ENCODE results near the gene RIMKLA. TPM values are rescaled to one million over a fixed set of nuclear protein-coding genes. Genes with fewer than 3 reads are reported as not detected.

The RIMKLA gene
- polyA plus RNA-seq, 3 donors: not detected

GRCh38 chr1:42424201-42424600 lies 43.6 kb downstream of the RIMKLA start:
- Histone ChIP-seq H3K4me1 (ENCODE audit: control insufficient read depth in 1 of 2, insufficient read depth in 2 of 2, low read length in 2 of 2) (no peaks in the 10 kb centered on the region), H3K36me3 (replicated peaks in 1 of 2; ENCODE audit: control insufficient read depth in 1 of 2, insufficient read depth in 2 of 2, low read length in 2 of 2) (no peaks in the 10 kb centered on the region), H3K4me2 (replicated peaks; ENCODE audit: extremely low read depth, low read length, poor library complexity, severe bottlenecking) (no peak overlapping the region), H3K79me2 (ENCODE audit: insufficient read depth, low read length) (no peaks in the 10 kb centered on the region), H2AFZ (ENCODE audit: insufficient read depth, low read depth, low read length, poor library complexity, severe bottlenecking) (no peak overlapping the region), H3K9ac (ENCODE audit: insufficient read depth, low read length, poor library complexity, severe bottlenecking) (no peak overlapping the region), H3K9me3 (replicated peaks in 1 of 2; ENCODE audit: control insufficient read depth in 1 of 2, insufficient read depth in 1 of 2, low read length in 2 of 2) (no peaks in the 10 kb centered on the region), H3K4me3 (replicated peaks in 1 of 3; ENCODE audit: low read depth in 2 of 3, low read length in 3 of 3) (no peak overlapping the region), H4K20me1 (ENCODE audit: insufficient read depth, low read length) (no peaks in the 10 kb centered on the region), H3K27me3 (ENCODE audit: control insufficient read depth in 2 of 2, insufficient read depth in 2 of 2, low read length in 2 of 2) (no peaks in the 10 kb centered on the region), H3K27ac (ENCODE audit: low read depth in 1 of 2, low read length in 2 of 2) (no peak overlapping the region)
- H3K9me3 Mint-ChIP-seq: peaks cover 0 to 4% (median 0%) of the 10 kb centered on the region in 7 donors
- 94% methylated on average over 2 of the region's 4 CpGs for WGBS (ENCODE audit: insufficient coverage)
- H3K36me3 Mint-ChIP-seq: no peaks in the 10 kb centered on the region
- no peak overlapping the region for H3K4me3 Mint-ChIP-seq
- H3K4me1 Mint-ChIP-seq: no peaks in the 10 kb centered on the region
- no peak for DNase-seq
- no peak for TF ChIP-seq CTCF (IDR thresholded peaks at IDR 0.05)
- no peak overlapping the region for H3K27ac Mint-ChIP-seq
- intact Hi-C loops (cut with micrococcal nuclease): no loop called here
- peaks cover 0 to 4% (median 3%) of the 10 kb centered on the region in 3 donors for H3K27me3 Mint-ChIP-seq (ENCODE audit: low read depth in 3 of 3)

- Mint-ChIP-seq H3K4me3 (no peak overlapping the region), H3K9me3 (peaks cover 0 to 1% (median 0%) of the 10 kb centered on the region in 7 donors), H3K27ac (no peak overlapping the region), H3K27me3 (ENCODE audit: low read depth in 3 of 3) (peaks cover 0 to 2% (median 0%) of the 10 kb centered on the region in 3 donors), H3K4me1 (no peaks in the 10 kb centered on the region), H3K36me3 (no peaks in the 10 kb centered on the region)
- Histone ChIP-seq H3K9me3 (replicated peaks in 1 of 2; ENCODE audit: control insufficient read depth in 1 of 2, insufficient read depth in 1 of 2, low read length in 2 of 2) (no peaks in the 10 kb centered on the region), H4K20me1 (ENCODE audit: insufficient read depth, low read length) (no peaks in the 10 kb centered on the region), H3K4me3 (replicated peaks in 1 of 3; ENCODE audit: low read depth in 2 of 3, low read length in 3 of 3) (no peak overlapping the region), H3K36me3 (replicated peaks in 1 of 2; ENCODE audit: control insufficient read depth in 1 of 2, insufficient read depth in 2 of 2, low read length in 2 of 2) (no peaks in the 10 kb centered on the region), H3K79me2 (ENCODE audit: insufficient read depth, low read length) (no peaks in the 10 kb centered on the region), H3K9ac (ENCODE audit: insufficient read depth, low read length, poor library complexity, severe bottlenecking) (no peak overlapping the region), H3K4me1 (ENCODE audit: control insufficient read depth in 1 of 2, insufficient read depth in 2 of 2, low read length in 2 of 2) (no peaks in the 10 kb centered on the region), H3K4me2 (replicated peaks; ENCODE audit: extremely low read depth, low read length, poor library complexity, severe bottlenecking) (no peak overlapping the region), H2AFZ (ENCODE audit: insufficient read depth, low read depth, low read length, poor library complexity, severe bottlenecking) (no peak overlapping the region), H3K27ac (ENCODE audit: low read depth in 1 of 2, low read length in 2 of 2) (no peak overlapping the region), H3K27me3 (ENCODE audit: control insufficient read depth in 2 of 2, insufficient read depth in 2 of 2, low read length in 2 of 2) (no peaks in the 10 kb centered on the region)
- no peak for TF ChIP-seq CTCF (IDR thresholded peaks at IDR 0.05)
- intact Hi-C loops (cut with micrococcal nuclease): no loop called here
- 38% methylated on average over 2 of the region's 4 CpGs for WGBS (ENCODE audit: insufficient coverage)
- no peak for DNase-seq
Observed at GRCh38 chr1:42427240-42427639, 46.6 kb downstream of the RIMKLA start.
